CD14-positive monocyte (primary cell): Measurements from ENCODE around the gene TSHZ2. TPM values are rescaled to one million over a fixed set of nuclear protein-coding genes. Genes with fewer than 3 reads are reported as not detected.

ENCODE experiments used
- DNase-seq, 3 donors: peaks; one replicate each; pipeline ENCODE4 v3.0.0-alpha.2; 2011 to 2022
- H2AFZ ChIP-seq: 2 replicates; pipeline ENCODE4 v1.6.0; 2012; ENCODE audit warnings: mild to moderate bottlenecking, low read depth, low read length, inconsistent platforms; ENCODE audit not compliant: insufficient read depth, poor library complexity, severe bottlenecking
- H3K27ac ChIP-seq, 2 donors: 1 replicate in 1 of 2; 2 replicates in 1 of 2; pipeline ENCODE4 v1.5.1; 2012 to 2013; ENCODE audit warnings: low read length in 2 of 2, control low read depth in 1 of 2, inconsistent platforms in 1 of 2, low read depth in 1 of 2, mild to moderate bottlenecking in 1 of 2
- H3K27me3 ChIP-seq, 2 donors: one replicate each; pipeline versions ENCODE4 v1.6.0 to v1.6.1; 2011 to 2013; ENCODE audit warnings: low read length in 2 of 2; ENCODE audit not compliant: control insufficient read depth in 2 of 2, insufficient read depth in 2 of 2
- H3K36me3 ChIP-seq, 2 donors: replicated peaks in 1 of 2; 1 replicate in 1 of 2; 2 replicates in 1 of 2; pipeline versions ENCODE4 v1.5.1 to v1.6.1; 2012 to 2013; ENCODE audit warnings: low read length in 2 of 2, control low read depth in 1 of 2, inconsistent platforms in 1 of 2, mild to moderate bottlenecking in 1 of 2; ENCODE audit not compliant: insufficient read depth in 2 of 2, control insufficient read depth in 1 of 2
- H3K4me1 ChIP-seq, 2 donors: 1 replicate in 1 of 2; 2 replicates in 1 of 2; pipeline versions ENCODE4 v1.5.1 to v1.6.1; 2012 to 2013; ENCODE audit warnings: low read length in 2 of 2, control low read depth in 1 of 2, inconsistent platforms in 1 of 2, mild to moderate bottlenecking in 1 of 2, moderate library complexity in 1 of 2; ENCODE audit not compliant: insufficient read depth in 2 of 2, control insufficient read depth in 1 of 2
- H3K4me2 ChIP-seq: replicated peaks from 2 replicates; pipeline ENCODE3; 2012; ENCODE audit warnings: low read length, moderate library complexity, mild to moderate bottlenecking; ENCODE audit not compliant: poor library complexity, severe bottlenecking; ENCODE audit errors: extremely low read depth
- H3K4me3 ChIP-seq, 3 experiments: fragments of 200-600 bp in 1 of 3; sonication (generic) in 1 of 3; replicated peaks in 1 of 3; 1 replicate in 2 of 3; 2 replicates in 1 of 3; pipeline ENCODE4 v1.5.1; 2011 to 2013; ENCODE audit warnings: low read length in 3 of 3, mild to moderate bottlenecking in 3 of 3, control low read depth in 2 of 3, low read depth in 2 of 3, inconsistent platforms in 1 of 3, moderate library complexity in 1 of 3
- H3K79me2 ChIP-seq: 2 replicates; pipeline ENCODE4 v1.6.0; 2012; ENCODE audit warnings: mild to moderate bottlenecking, control low read depth, inconsistent platforms, low read length, moderate library complexity; ENCODE audit not compliant: insufficient read depth
- H3K9ac ChIP-seq: 2 replicates; pipeline ENCODE4 v1.6.0; 2017; ENCODE audit warnings: low read length, mild to moderate bottlenecking; ENCODE audit not compliant: insufficient read depth, poor library complexity, severe bottlenecking
- H3K9me3 ChIP-seq, 2 donors: replicated peaks in 1 of 2; 1 replicate in 1 of 2; 2 replicates in 1 of 2; pipeline versions ENCODE4 v1.5.1 to v1.6.1; 2012 to 2013; ENCODE audit warnings: low read length in 2 of 2, control low read depth in 1 of 2; ENCODE audit not compliant: control insufficient read depth in 1 of 2, insufficient read depth in 1 of 2
- H4K20me1 ChIP-seq: 2 replicates; pipeline ENCODE4 v1.6.0; 2012; ENCODE audit warnings: mild to moderate bottlenecking, low read length, control low read depth, moderate library complexity; ENCODE audit not compliant: insufficient read depth
- H3K27ac Mint-ChIP-seq, 7 donors: one replicate each; pipeline ENCODE4 v1.8.0; 2020; ENCODE audit warnings: mild to moderate bottlenecking in 7 of 7, mixed read lengths in 7 of 7, moderate library complexity in 6 of 7, inconsistent platforms in 2 of 7
- H3K27me3 Mint-ChIP-seq, 3 donors: one replicate each; pipeline ENCODE4 v1.8.0; 2021 to 2022; ENCODE audit warnings: low read depth in 3 of 3, mild to moderate bottlenecking in 3 of 3, mixed read lengths in 3 of 3, moderate library complexity in 3 of 3, inconsistent platforms in 1 of 3
- H3K36me3 Mint-ChIP-seq, 2 donors: one replicate each; pipeline ENCODE4 v1.8.0; 2020; ENCODE audit warnings: mixed read lengths in 2 of 2, inconsistent platforms in 1 of 2, mild to moderate bottlenecking in 1 of 2
- H3K4me1 Mint-ChIP-seq: one replicate; pipeline ENCODE4 v1.8.0; 2020; ENCODE audit warnings: mild to moderate bottlenecking, mixed read lengths
- H3K4me3 Mint-ChIP-seq, 2 donors: one replicate each; pipeline ENCODE4 v1.8.0; 2020; ENCODE audit warnings: mild to moderate bottlenecking in 2 of 2, mixed read lengths in 2 of 2, moderate library complexity in 1 of 2
- H3K9me3 Mint-ChIP-seq, 7 donors: one replicate each; pipeline ENCODE4 v1.8.0; 2020 to 2022; ENCODE audit warnings: mixed read lengths in 7 of 7, mild to moderate bottlenecking in 6 of 7, moderate library complexity in 6 of 7, inconsistent platforms in 2 of 7
- CTCF ChIP-seq: fragments of 200-600 bp; IDR thresholded peaks from one replicate; pipeline ENCODE4 v1.8.0; 2022; ENCODE audit warnings: antibody characterized with exemption, mild to moderate bottlenecking
- WGBS: methylation state at CpG from one replicate; pipeline ENCODE4 v1.1.5; 2013; ENCODE audit warnings: missing lambda C conversion rate; ENCODE audit not compliant: insufficient coverage; 5-methylcytosine and 5-hydroxymethylcytosine counted together
- intact Hi-C, 2 donors: fragments of 100-400 bp; cut with micrococcal nuclease; formaldehyde crosslinking; loops; one replicate each; pipeline versions ENCODE4 v1.15.0 to v1.15.1; 2023
- polyA plus RNA-seq, 3 donors: library from polyadenylated mRNA; depleted of rRNA in 1 of 3; unstranded in 2 of 3; stranded (reverse) in 1 of 3; fragments of 300-500 nt in 2 of 3; fragments of >200 nt in 1 of 3; fragmentation: Illumina TruSeq in 2 of 3; gene quantifications; 1 replicate in 2 of 3; 2 replicates in 1 of 3; pipeline ENCODE4 v1.2.3, GENCODE V29; 2012 to 2021

Gene TSHZ2
- polyA plus RNA-seq, 3 donors = not detected

GRCh38 chr20:53057579-53057978, 85.4 kb downstream of the TSHZ2 start:
- no peak overlapping the region for H3K9ac ChIP-seq
- no peak overlapping the region for H3K27ac Mint-ChIP-seq
- no peak for DNase-seq
- no peak overlapping the region for H3K4me2 ChIP-seq
- no peak overlapping the region for H2AFZ ChIP-seq
- no peaks in the 10 kb centered on the region for H3K27me3 ChIP-seq
- H3K4me3 Mint-ChIP-seq = no peak overlapping the region
- H4K20me1 ChIP-seq = no peaks in the 10 kb centered on the region
- intact Hi-C loops = no loop called here
- no peak overlapping the region for H3K4me3 ChIP-seq
- H3K4me1 Mint-ChIP-seq = no peaks in the 10 kb centered on the region
- no peaks in the 10 kb centered on the region for H3K9me3 ChIP-seq
- 93% methylated on average over 3 of the region's 4 CpGs for WGBS
- peaks cover 0 to 1% (median 0%) of the 10 kb centered on the region in 3 donors for H3K27me3 Mint-ChIP-seq
- no peak for TF ChIP-seq CTCF
- H3K4me1 ChIP-seq = no peaks in the 10 kb centered on the region
- no peak overlapping the region for H3K27ac ChIP-seq
- peaks cover 0 to 4% (median 2%) of the 10 kb centered on the region in 7 donors for H3K9me3 Mint-ChIP-seq
- H3K36me3 Mint-ChIP-seq = no peaks in the 10 kb centered on the region
- no peaks in the 10 kb centered on the region for H3K36me3 ChIP-seq
- H3K79me2 ChIP-seq = no peaks in the 10 kb centered on the region

- H3K4me3 ChIP-seq = no peak overlapping the region
- H2AFZ ChIP-seq = no peak overlapping the region
- no peak overlapping the region for H3K27ac ChIP-seq
- no peaks in the 10 kb centered on the region for H3K36me3 ChIP-seq
- H4K20me1 ChIP-seq = no peaks in the 10 kb centered on the region
- H3K4me1 ChIP-seq = no peaks in the 10 kb centered on the region
- Mint-ChIP-seq H3K4me3 (no peak overlapping the region), H3K9me3 (peaks cover 0 to 5% (median 2%) of the 10 kb centered on the region in 7 donors), H3K27me3 (peaks cover 0 to 2% (median 1%) of the 10 kb centered on the region in 3 donors), H3K4me1 (no peaks in the 10 kb centered on the region), H3K36me3 (no peaks in the 10 kb centered on the region), H3K27ac (no peak overlapping the region)
- H3K4me2 ChIP-seq = no peak overlapping the region
- no peak overlapping the region for H3K9ac ChIP-seq
- intact Hi-C loops = no loop called here
- H3K79me2 ChIP-seq = no peaks in the 10 kb centered on the region
- TF ChIP-seq CTCF = no peak
- H3K9me3 ChIP-seq = no peaks in the 10 kb centered on the region
- H3K27me3 ChIP-seq = no peaks in the 10 kb centered on the region
- no peak for DNase-seq
- whole genome bisulfite sequencing = 71% methylated on average over 2 of the region's 5 CpGs
Measured at GRCh38 chr20:53059848-53060247, 87.7 kb downstream of the TSHZ2 start.
